ENCODE results near the gene PRSS50. TPM values are rescaled to one million over a fixed set of nuclear protein-coding genes. Genes with fewer than 3 reads are reported as not detected.

The PRSS50 gene
- 1 to 10 TPM; 3.8 to 6.2 TPM for total RNA-seq
- 0.92 TPM for polyA plus RNA-seq (ENCODE audit: insufficient read depth, low read depth, low replicate concordance)
- long read RNA-seq, donor 1: 0 reads
- long read RNA-seq, donor 2: 0 reads

DNA sequence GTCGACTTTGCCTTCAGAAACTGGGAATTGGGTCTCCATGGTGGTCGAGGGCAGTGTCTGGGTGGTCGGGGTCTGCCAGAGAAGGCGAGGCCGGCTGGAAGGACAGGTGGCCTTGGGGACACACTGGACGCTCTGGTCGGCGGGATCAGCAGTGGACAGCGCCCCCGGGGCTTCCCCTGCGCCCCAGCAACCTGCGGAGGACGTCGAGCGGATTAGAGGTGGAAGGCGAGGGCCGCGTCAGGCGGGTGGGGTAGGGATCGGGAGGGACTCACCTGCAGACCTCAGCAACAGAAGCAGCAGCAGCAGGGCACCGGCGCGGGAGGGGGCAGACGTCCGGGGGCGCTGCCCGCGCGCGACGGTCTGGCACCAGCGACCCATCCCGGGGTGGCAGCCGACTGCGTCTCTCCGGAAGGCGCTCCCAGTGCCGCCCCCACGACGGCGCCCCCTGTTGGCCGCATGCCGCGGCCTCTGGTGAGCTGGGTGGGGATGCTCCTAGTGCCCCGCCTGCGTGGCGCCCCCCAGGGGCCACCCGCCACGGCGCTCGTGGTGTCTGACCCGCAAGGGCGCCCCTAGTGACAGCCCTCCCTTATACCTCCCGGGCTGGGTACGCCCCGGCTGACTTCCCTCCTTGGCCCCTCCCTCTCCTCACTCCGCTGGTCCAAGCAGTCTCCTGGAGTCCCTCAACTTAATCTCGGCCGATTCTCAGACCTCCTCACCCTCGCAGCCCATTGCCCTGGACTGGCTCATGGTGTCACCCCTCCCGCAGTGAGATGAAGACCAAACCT, at the start of gene PRSS50:
Gene PRSS50, minus strand, starts transcription at position 423 of the 785 bp plus-strand sequence. Its CDS starts 45 bp downstream, at position 378.
- peak; percentile 56 for DNase-seq
- intact Hi-C loops (cut with DNase I; ENCODE audit: low total_unique reads): no loop called here
- no peaks in the 10 kb centered on the region for H3K9me3 ChIP-seq
- TF ChIP-seq CTCF (IDR thresholded peaks at IDR 0.05): peak in 2 of 3 experiments; percentile 30 to 39
- no peak for TF ChIP-seq POLR2A (IDR thresholded peaks at IDR 0.05)
- H3K4me3 ChIP-seq: peak within 1 kb of the TSS; percentile 13 to 46
- H3K36me3 ChIP-seq (ENCODE audit: low read depth, missing control alignments): no peaks in the 10 kb centered on the region
- no peak within 1 kb of the TSS for H3K27ac ChIP-seq
- H3K4me1 ChIP-seq: no peaks in the 10 kb centered on the region
- H3K27me3 ChIP-seq: no peaks in the 10 kb centered on the region
- 41 to 45% methylated on average over 16 to 61 of the region's 61 CpGs for WGBS, 2 donors

GRCh38 chr3:46764206-46764605, 46.5 kb upstream of the PRSS50 start:
- WGBS, 2 donors: 93 to 95% methylated on average over 1 of the region's 1 CpG
- Histone ChIP-seq H3K9me3 (no peaks in the 10 kb centered on the region), H3K36me3 (ENCODE audit: low read depth, missing control alignments) (no peaks in the 10 kb centered on the region), H3K4me1 (no peaks in the 10 kb centered on the region), H3K4me3 (no peak overlapping the region), H3K27me3 (no peaks in the 10 kb centered on the region), H3K27ac (no peak overlapping the region)
- DNase-seq: no peak
- TF ChIP-seq CTCF (IDR thresholded peaks at IDR 0.05) (no peak), POLR2A (IDR thresholded peaks at IDR 0.05) (no peak)
- intact Hi-C loops (cut with DNase I; ENCODE audit: low total_unique reads): no loop called here

DNA sequence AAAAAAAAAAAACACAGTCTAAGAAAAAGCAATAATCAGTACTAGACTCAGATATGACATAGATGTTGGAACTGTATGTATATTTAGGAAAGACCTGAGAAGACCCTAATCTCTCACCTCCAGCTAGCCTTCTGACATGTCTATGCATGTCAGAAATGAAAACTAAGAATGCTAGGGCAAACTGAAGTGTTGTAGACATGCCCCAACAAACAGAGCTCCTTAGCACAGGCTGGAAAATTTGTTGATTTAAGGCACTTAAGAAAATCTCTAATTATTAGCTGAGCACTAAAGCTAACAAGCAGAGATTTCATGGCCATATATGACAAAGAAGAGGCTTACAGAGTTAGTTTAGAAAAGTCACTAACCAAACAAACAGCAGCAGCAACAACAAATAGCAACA, 45.5 kb upstream of the PRSS50 start:
- Histone ChIP-seq H3K27me3 (no peaks in the 10 kb centered on the region), H3K4me1 (no peaks in the 10 kb centered on the region), H3K27ac (no peak overlapping the region), H3K36me3 (ENCODE audit: low read depth, missing control alignments) (no peaks in the 10 kb centered on the region), H3K4me3 (no peak overlapping the region), H3K9me3 (no peaks in the 10 kb centered on the region)
- TF ChIP-seq CTCF (IDR thresholded peaks at IDR 0.05) (no peak), POLR2A (IDR thresholded peaks at IDR 0.05) (no peak)
- intact Hi-C loops (cut with DNase I; ENCODE audit: low total_unique reads): no loop called here
- no peak for DNase-seq

GRCh38 chr3:46759239-46760167, 41.8 kb upstream of the PRSS50 start:
- TF ChIP-seq CTCF (IDR thresholded peaks at IDR 0.05): no peak
- TF ChIP-seq POLR2A (IDR thresholded peaks at IDR 0.05): no peak
- H3K27me3 ChIP-seq: no peaks in the 10 kb centered on the region
- intact Hi-C loops (cut with DNase I; ENCODE audit: low total_unique reads): no loop called here
- H3K27ac ChIP-seq: no peak overlapping the region
- WGBS, 2 donors: 69 to 77% methylated on average over 5 of the region's 5 CpGs
- H3K4me3 ChIP-seq: no peak overlapping the region
- no peaks in the 10 kb centered on the region for H3K9me3 ChIP-seq
- no peaks in the 10 kb centered on the region for H3K4me1 ChIP-seq
- no peaks in the 10 kb centered on the region for H3K36me3 ChIP-seq (ENCODE audit: low read depth, missing control alignments)
- no peak for DNase-seq
